Esophagus muscularis mucosa (tissue), 4 donors: ENCODE measurements around the gene TDRD3.

Experiments used
- CTCF ChIP-seq, 3 experiments: fragments of 200-600 bp in 2 of 3; fragments of 450-650 bp in 1 of 3; sonication (generic) in 2 of 3; IDR thresholded peaks; one replicate each; pipeline ENCODE4 v1.5.1; 2017 to 2019; ENCODE audit warnings: antibody characterized with exemption in 3 of 3, mild to moderate bottlenecking in 2 of 3, moderate library complexity in 1 of 3
- EP300 ChIP-seq: sonication (generic); formaldehyde crosslinking; IDR thresholded peaks from one replicate; pipeline ENCODE4 v1.6.1; 2017; ENCODE audit warnings: antibody characterized with exemption
- POLR2A ChIP-seq: fragments of 450-650 bp; IDR thresholded peaks from one replicate; pipeline ENCODE4 v1.6.1; 2017; ENCODE audit warnings: antibody characterized with exemption, moderate library complexity, mild to moderate bottlenecking, low read depth
- POLR2AphosphoS5 ChIP-seq, 2 donors: sonication (generic); formaldehyde crosslinking; IDR thresholded peaks; one replicate each; pipeline ENCODE4 v1.6.1; 2017; ENCODE audit warnings: antibody characterized with exemption in 2 of 2

GRCh38 chr13:60482012-60482411 lies 85.0 kb downstream of the TDRD3 start:
- TF ChIP-seq CTCF (IDR thresholded peaks at IDR 0.05) (no peak), POLR2AphosphoS5 (IDR thresholded peaks at IDR 0.05) (no peak), EP300 (no peak), POLR2A (no peak)
